Embryonic facial prominence (tissue), 1 donor: ENCODE measurements around the gene XRN2.

ENCODE experiments used
- DNase-seq: peaks from one replicate; pipeline ENCODE4 v3.0.0-alpha.2; 2016; ENCODE audit errors: extremely low spot score

Gene XRN2, protein sequence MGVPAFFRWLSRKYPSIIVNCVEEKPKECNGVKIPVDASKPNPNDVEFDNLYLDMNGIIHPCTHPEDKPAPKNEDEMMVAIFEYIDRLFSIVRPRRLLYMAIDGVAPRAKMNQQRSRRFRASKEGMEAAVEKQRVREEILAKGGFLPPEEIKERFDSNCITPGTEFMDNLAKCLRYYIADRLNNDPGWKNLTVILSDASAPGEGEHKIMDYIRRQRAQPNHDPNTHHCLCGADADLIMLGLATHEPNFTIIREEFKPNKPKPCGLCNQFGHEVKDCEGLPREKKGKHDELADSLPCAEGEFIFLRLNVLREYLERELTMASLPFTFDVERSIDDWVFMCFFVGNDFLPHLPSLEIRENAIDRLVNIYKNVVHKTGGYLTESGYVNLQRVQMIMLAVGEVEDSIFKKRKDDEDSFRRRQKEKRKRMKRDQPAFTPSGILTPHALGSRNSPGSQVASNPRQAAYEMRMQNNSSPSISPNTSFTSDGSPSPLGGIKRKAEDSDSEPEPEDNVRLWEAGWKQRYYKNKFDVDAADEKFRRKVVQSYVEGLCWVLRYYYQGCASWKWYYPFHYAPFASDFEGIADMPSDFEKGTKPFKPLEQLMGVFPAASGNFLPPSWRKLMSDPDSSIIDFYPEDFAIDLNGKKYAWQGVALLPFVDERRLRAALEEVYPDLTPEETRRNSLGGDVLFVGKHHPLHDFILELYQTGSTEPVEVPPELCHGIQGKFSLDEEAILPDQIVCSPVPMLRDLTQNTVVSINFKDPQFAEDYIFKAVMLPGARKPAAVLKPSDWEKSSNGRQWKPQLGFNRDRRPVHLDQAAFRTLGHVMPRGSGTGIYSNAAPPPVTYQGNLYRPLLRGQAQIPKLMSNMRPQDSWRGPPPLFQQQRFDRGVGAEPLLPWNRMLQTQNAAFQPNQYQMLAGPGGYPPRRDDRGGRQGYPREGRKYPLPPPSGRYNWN

GRCh38 chr20:21303061-21303871, at the start of gene XRN2:
XRN2 (plus strand) TSS chr20:21303331; CDS start chr20:21303399, 68 bp downstream.
- DNase-seq: peak; percentile 92

DNA sequence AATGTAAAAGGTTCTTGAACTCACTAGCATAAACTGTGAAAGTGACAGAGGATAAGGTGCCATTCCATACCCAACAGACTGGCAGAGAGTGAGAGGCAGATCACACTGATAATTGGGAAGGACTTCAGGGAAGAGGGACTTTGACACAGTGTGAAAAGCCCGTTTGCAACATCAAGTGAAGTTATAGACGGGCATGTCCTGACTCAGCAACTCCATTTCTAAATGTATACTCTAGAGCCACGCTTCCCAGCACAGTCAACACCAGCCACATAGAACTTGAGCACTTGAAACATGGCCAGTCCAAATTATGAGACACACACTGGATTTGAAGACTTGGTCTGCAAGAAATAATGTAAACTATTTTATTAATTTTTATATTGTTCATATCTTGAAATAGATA, 45.9 kb upstream of the XRN2 start:
- no peak for DNase-seq

DNA sequence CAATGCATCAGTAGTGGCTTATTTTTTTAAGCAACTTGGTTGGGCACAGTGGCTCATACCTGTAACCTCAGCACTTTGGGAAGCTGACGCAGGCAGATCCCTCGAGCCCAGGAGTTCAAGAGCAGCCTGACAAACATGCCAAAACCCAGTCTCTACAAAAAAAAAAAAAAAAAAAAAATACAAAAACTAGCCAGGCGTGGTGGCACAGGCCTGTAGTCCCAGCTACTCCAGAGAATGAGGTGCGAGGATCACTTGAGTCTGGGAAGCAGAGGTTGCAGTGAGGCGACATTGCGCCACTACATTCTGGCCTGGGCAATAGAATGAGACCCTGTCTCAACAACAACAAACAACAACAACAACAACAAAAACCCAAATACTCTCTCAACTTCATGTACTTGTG, 44.7 kb upstream of the XRN2 start:
- no peak for DNase-seq

GRCh38 chr20:21259346-21259745, 43.8 kb upstream of the XRN2 start:
- DNase-seq: no peak

DNA sequence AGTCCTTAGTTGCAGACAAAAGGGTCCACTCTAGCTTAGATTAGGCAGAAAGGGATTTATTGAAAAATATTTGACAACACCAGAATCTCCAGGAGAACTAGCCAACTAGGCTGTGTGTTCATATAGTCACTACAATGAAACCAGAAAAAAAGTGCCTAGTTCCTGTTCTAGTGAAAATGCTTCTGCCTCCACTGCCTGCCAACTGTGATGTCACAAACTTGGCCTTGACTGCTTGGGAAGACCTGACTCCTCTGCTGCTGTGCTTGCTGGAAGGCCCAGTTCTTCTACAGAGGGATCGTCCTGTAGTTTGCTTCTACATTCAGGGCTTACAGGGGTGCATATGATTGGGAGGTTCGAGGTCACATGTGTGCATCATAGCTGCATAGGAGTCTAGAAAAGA, 40.3 kb upstream of the XRN2 start:
- DNase-seq: no peak

GRCh38 chr20:21265261-21266190, 37.6 kb upstream of the XRN2 start:
- DNase-seq: no peak

- no peak for DNase-seq
Measured at GRCh38 chr20:21266191-21266536, 37.0 kb upstream of the XRN2 start.

GRCh38 chr20:21269772-21270171, 33.4 kb upstream of the XRN2 start:
- no peak for DNase-seq

- no peak for DNase-seq
Measured at GRCh38 chr20:21270806-21271205, 32.3 kb upstream of the XRN2 start.

DNA sequence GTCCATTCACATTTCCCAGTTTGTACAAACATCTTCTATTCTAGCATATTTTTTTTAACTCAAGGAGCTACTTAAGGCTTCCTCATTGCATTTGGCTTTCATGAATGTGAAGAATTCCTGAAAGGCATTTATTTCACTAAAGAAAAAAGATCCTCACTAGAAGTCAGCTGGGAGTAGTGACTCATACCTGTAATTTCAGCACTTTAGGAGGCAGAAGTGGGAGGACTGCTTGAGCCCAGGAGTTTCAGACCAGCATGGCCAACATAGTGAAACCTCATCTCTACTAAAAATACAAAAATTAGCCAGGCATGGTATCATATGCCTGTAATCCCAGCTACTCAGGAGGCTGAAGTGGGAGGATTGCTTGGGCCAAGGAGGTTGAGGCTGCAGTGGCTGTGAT, 30.9 kb upstream of the XRN2 start:
- no peak for DNase-seq

GRCh38 chr20:21272679-21273078, 30.5 kb upstream of the XRN2 start:
- no peak for DNase-seq

GRCh38 chr20:21273755-21274386, 29.3 kb upstream of the XRN2 start:
- DNase-seq: no peak

- DNase-seq: no peak
Measured at GRCh38 chr20:21278829-21279228, 24.3 kb upstream of the XRN2 start.

- DNase-seq: no peak
Measured at GRCh38 chr20:21279706-21280521, 23.2 kb upstream of the XRN2 start.

DNA sequence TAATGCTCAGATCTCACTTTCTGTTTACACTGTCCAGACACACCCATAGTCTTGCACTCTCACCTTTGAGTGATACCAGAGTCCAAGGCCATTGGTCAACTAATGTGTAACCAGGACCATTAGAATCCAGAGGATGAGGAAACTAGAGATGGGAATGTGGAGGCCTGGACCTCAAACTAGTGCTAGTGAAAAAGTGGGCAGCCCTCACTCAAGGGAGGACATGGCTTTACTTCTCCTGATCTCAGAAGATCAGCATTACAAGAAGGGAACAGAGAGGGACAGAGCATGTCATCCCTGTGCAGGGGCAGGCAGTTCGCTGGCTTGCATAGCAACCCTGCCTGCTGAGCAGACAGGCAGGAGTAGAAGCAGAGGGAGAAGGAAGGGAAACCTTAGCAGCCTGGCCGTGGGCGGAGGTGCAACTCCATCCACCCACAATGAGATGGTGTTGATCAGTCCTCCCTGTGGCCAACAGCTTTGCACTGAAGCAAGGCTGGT, 22.6 kb upstream of the XRN2 start:
- DNase-seq: no peak

- DNase-seq: no peak
Measured at GRCh38 chr20:21286775-21287174, 16.4 kb upstream of the XRN2 start.

DNA sequence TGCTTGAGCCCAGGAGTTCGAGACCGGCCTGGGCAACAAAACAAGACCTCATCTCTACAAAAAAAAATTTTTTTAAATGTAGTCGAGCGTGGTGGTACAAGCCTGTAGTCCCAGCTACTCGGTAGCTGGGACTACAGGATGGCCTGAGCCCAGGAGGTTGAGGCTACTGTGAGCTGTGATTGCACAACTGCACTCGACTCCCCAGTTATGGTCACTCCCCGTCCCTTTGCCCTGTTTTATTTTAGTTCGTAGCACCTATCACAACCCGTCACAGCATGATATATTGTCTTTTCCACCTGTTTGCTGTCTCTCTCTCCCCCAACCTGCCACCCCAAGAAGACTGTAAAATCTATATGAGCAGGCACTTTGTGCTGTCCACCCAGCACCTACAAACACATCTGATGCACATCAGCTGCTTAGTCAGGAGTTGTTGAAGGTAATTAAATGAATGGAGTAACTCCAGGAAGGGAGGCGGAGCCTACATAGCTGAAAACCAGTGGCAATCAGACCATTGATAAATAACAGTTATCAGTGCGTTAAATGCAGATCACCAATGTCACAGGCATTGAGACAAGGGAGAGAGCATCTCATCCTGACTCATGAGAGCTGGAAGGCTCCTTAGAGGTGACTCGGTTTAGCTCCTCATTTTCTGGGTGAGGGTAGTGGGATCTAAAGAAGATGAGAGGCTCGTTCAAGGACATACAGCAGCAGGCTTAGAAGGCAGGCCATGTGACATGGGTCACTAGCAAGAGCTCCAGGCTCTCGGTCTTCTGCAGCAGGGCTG, 14.4 kb upstream of the XRN2 start:
- no peak for DNase-seq

GRCh38 chr20:21289651-21290050, 13.5 kb upstream of the XRN2 start:
- DNase-seq: no peak

DNA sequence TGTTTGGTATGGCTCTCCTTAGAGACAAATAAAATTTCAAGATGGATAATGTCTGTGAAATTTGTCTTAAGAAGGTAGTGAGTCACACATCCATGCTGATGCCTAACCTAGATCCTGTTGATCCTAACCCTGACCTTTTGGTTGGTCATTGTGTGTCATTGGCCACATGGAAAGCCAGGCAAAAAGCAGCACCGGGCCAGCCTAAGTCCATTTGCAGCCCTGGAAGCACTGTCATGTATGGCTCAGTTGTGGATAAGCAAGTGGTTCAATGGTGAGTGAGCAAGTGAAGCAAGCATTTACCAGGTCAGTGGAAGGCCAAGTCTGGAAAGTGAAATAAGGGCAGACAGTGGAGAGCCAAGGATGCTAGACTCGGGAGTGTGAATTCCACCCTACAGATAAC, 12.1 kb upstream of the XRN2 start:
- no peak for DNase-seq
